Natural killer cell (primary cell): ENCODE data around the gene SLC13A1. TPM values are rescaled to one million over a fixed set of nuclear protein-coding genes. Genes with fewer than 3 reads are reported as not detected.
A peak's percentile ranks its signal among the peaks of the same experiment; 100 is the strongest.

Source experiments
- ATAC-seq, 3 donors: fragments of 150-1000 bp in 2 of 3; fragments of 200-7000 bp in 1 of 3; cut with Tn5 transposase; 1 replicate in 1 of 3; 2 replicates in 2 of 3; pipeline ENCODE4 v1.10.0; 2021; ENCODE audit warnings: mild to moderate bottlenecking in 2 of 3, moderate library complexity in 2 of 3
- DNase-seq, 2 donors: peaks; one replicate each; pipeline versions ENCODE4 v3.0.0 to v3.0.0-alpha.2; 2013 to 2021; ENCODE audit warnings: mixed read lengths in 1 of 2
- H3K27ac ChIP-seq: one replicate; pipeline ENCODE4 v1.5.1; 2013; ENCODE audit warnings: mild to moderate bottlenecking, low read length
- H3K27me3 ChIP-seq: one replicate; pipeline ENCODE4 v1.6.1; 2013; ENCODE audit warnings: low read length; ENCODE audit not compliant: control insufficient read depth, insufficient read depth
- H3K36me3 ChIP-seq: one replicate; pipeline ENCODE4 v1.6.1; 2013; ENCODE audit warnings: low read length; ENCODE audit not compliant: control insufficient read depth, insufficient read depth
- H3K4me1 ChIP-seq: one replicate; pipeline ENCODE4 v1.6.1; 2013; ENCODE audit warnings: low read length; ENCODE audit not compliant: control insufficient read depth, insufficient read depth
- H3K4me3 ChIP-seq: one replicate; pipeline ENCODE4 v1.5.1; 2013; ENCODE audit warnings: low read length
- H3K9me3 ChIP-seq: one replicate; pipeline ENCODE4 v1.6.1; 2013; ENCODE audit warnings: low read length; ENCODE audit not compliant: control insufficient read depth, insufficient read depth
- H3K27ac Mint-ChIP-seq, 2 donors: one replicate each; pipeline ENCODE4 v1.8.0; 2022; ENCODE audit warnings: mild to moderate bottlenecking in 2 of 2, mixed read lengths in 2 of 2, moderate library complexity in 1 of 2
- H3K27me3 Mint-ChIP-seq, 2 donors: one replicate each; pipeline ENCODE4 v1.8.0; 2022; ENCODE audit warnings: low read depth in 2 of 2, mixed read lengths in 2 of 2
- H3K36me3 Mint-ChIP-seq: one replicate; pipeline ENCODE4 v1.8.0; 2022; ENCODE audit warnings: mixed read lengths
- H3K4me1 Mint-ChIP-seq, 2 donors: one replicate each; pipeline ENCODE4 v1.8.0; 2022; ENCODE audit warnings: mixed read lengths in 2 of 2
- H3K4me3 Mint-ChIP-seq: one replicate; pipeline ENCODE4 v1.8.0; 2022; ENCODE audit warnings: mild to moderate bottlenecking, moderate library complexity, mixed read lengths
- H3K9me3 Mint-ChIP-seq, 2 donors: one replicate each; pipeline ENCODE4 v1.8.0; 2022; ENCODE audit warnings: mixed read lengths in 2 of 2
- CTCF ChIP-seq: fragments of 200-600 bp; IDR thresholded peaks from one replicate; pipeline ENCODE4 v1.8.0; 2022; ENCODE audit warnings: antibody characterized with exemption
- WGBS: methylation state at CpG from one replicate; pipeline ENCODE4 v1.1.7; 2013; ENCODE audit warnings: missing lambda C conversion rate; ENCODE audit not compliant: insufficient coverage; 5-methylcytosine and 5-hydroxymethylcytosine counted together
- intact Hi-C: fragments of 100-400 bp; cut with micrococcal nuclease; formaldehyde crosslinking; loops from one replicate; pipeline ENCODE4 v1.14.2; 2022
- total RNA-seq, 4 donors: library from RNA; stranded (reverse); fragments of 120-200 nt in 1 of 4; gene quantifications; one replicate each; pipeline versions ENCODE4 v1.2.3 to v1.2.4, GENCODE V29; 2013 to 2022

Gene SLC13A1
- total RNA-seq, 3 donors from 2014 or later (not counting 1 experiment from before 2014, with no cell fraction given): not detected

DNA sequence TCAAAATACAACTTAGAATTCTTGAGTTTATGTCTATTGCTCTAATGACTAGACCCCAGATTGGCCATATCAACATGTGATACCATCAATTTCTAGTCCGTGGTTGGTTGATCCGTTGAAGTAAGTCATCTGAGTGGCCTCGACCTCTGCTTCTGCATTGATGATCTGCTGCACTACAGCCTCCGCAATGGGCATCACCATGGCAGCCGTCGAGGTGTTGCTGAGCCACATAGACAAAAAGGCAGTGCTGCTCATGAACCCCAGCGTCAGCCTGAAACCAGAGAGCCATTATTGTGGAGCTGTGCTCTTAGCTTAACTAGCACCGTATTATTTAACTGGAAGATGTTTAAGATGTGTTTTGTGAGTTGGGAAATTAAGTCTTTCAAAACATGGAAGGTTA is 30.7 kb downstream of the SLC13A1 start:
- no peak for DNase-seq
- 86% methylated on average over 8 of the region's 8 CpGs for WGBS

GRCh38 chr7:123157606-123158005 is 42.2 kb downstream of the SLC13A1 start:
- no peak for TF ChIP-seq CTCF

More for the DNA sequence above, 30.7 kb downstream of the SLC13A1 start:
- Mint-ChIP-seq H3K4me1 (no peaks in the 10 kb centered on the region), H3K36me3 (no peaks in the 10 kb centered on the region), H3K27ac (no peak overlapping the region), H3K9me3 (peaks cover 2 to 8% of the 10 kb centered on the region in 2 donors), H3K4me3 (no peak overlapping the region), H3K27me3 (no peaks in the 10 kb centered on the region)
- no peak for ATAC-seq
- Histone ChIP-seq H3K27me3 (no peaks in the 10 kb centered on the region), H3K4me3 (no peak overlapping the region), H3K27ac (no peak overlapping the region), H3K36me3 (no peaks in the 10 kb centered on the region), H3K9me3 (no peaks in the 10 kb centered on the region), H3K4me1 (no peaks in the 10 kb centered on the region)
- no peak for TF ChIP-seq CTCF
- intact Hi-C loops: no loop called here

DNA sequence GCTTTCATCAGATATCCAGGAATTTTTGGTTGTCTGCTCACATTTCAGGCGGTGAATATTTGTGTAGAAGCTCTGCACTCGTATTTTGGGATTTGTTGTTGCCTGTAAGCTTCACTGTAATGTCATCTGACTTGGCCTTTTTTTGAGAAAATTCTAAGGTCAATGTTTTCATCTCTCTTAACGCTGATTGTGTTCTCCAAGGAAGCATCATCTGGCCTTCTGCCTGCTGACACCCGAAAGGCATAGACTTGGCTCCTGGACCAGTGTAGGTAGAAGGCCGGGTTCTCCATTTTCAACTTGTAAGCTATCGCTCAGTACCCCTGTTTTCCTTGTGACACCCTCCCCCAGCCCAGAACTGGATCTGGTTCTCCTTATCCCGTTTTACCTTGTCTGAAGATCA is 44.2 kb downstream of the SLC13A1 start:
- no peak for ATAC-seq
- Mint-ChIP-seq H3K9me3 (peaks cover 2 to 4% of the 10 kb centered on the region in 2 donors), H3K4me1 (no peaks in the 10 kb centered on the region), H3K4me3 (no peak overlapping the region), H3K36me3 (no peaks in the 10 kb centered on the region), H3K27me3 (no peaks in the 10 kb centered on the region), H3K27ac (no peak overlapping the region)
- H3K27ac ChIP-seq: no peak overlapping the region
- no peaks in the 10 kb centered on the region for H3K9me3 ChIP-seq
- intact Hi-C loops: no loop called here
- no peak overlapping the region for H3K4me3 ChIP-seq
- no peaks in the 10 kb centered on the region for H3K27me3 ChIP-seq
- no peak for TF ChIP-seq CTCF
- H3K4me1 ChIP-seq: no peaks in the 10 kb centered on the region
- 89% methylated on average over 6 of the region's 7 CpGs for WGBS
- DNase-seq: no peak
- no peaks in the 10 kb centered on the region for H3K36me3 ChIP-seq

More at GRCh38 chr7:123157606-123158005, 42.2 kb downstream of the SLC13A1 start:
- DNase-seq (no peak), ATAC-seq (no peak)
- no peak overlapping the region for H3K4me3 ChIP-seq
- H3K27ac Mint-ChIP-seq: no peak overlapping the region
- no peaks in the 10 kb centered on the region for H3K9me3 ChIP-seq
- H3K4me1 Mint-ChIP-seq: no peaks in the 10 kb centered on the region
- no peak overlapping the region for H3K4me3 Mint-ChIP-seq
- peaks cover 2 to 3% of the 10 kb centered on the region in 2 donors for H3K9me3 Mint-ChIP-seq
- no peaks in the 10 kb centered on the region for H3K36me3 Mint-ChIP-seq
- no peaks in the 10 kb centered on the region for H3K27me3 Mint-ChIP-seq
- H3K27ac ChIP-seq: no peak overlapping the region
- intact Hi-C loops: no loop called here
- no peaks in the 10 kb centered on the region for H3K27me3 ChIP-seq
- no peaks in the 10 kb centered on the region for H3K36me3 ChIP-seq
- no peaks in the 10 kb centered on the region for H3K4me1 ChIP-seq

DNA sequence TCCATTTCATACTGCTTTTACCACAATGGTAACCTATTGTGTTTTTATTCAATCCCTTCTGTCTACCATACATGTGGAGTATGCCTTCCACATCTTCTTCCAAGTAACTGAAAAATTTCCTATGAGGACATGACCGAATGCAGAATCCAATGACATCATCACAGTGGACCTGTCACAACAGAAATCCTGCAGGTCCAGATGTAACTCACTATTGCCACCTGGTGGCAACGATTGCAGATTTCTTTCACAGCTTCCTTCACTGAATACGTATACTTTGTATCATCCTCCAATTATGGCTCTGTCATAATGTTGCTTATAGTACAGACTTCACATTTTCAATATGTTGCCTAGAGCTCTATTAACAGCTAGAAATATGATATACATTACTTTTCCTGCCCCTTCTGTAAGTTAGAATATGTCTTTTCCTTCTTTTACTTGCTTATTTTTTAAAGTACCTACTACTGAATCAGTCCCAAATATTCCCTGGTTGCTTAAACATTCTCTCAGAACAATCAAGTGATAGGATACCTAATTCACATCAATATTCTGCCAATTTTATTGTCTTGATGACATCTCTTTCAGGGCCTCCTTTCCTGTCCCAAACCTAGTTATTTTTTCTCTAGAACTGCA is 45.4 kb downstream of the SLC13A1 start:
- ATAC-seq: no peak
- H3K9me3 Mint-ChIP-seq: peaks cover 7 to 10% of the 10 kb centered on the region in 2 donors
- no peaks in the 10 kb centered on the region for H3K4me1 Mint-ChIP-seq
- H3K27ac ChIP-seq: no peak overlapping the region
- WGBS: 4% methylated on average over 3 of the region's 3 CpGs
- no peaks in the 10 kb centered on the region for H3K4me1 ChIP-seq
- DNase-seq: peak in 1 of 2 donors; percentile 30
- no peak overlapping the region for H3K27ac Mint-ChIP-seq
- H3K27me3 ChIP-seq: no peaks in the 10 kb centered on the region
- no peaks in the 10 kb centered on the region for H3K27me3 Mint-ChIP-seq
- H3K4me3 Mint-ChIP-seq: no peak overlapping the region
- no peaks in the 10 kb centered on the region for H3K36me3 ChIP-seq
- intact Hi-C loops: no loop called here
- H3K9me3 ChIP-seq: no peaks in the 10 kb centered on the region
- H3K4me3 ChIP-seq: no peak overlapping the region
- H3K36me3 Mint-ChIP-seq: peaks cover 6% of the 10 kb centered on the region
- no peak for TF ChIP-seq CTCF
